ENCODE results near the gene PRKCSH. TPM values are rescaled to one million over a fixed set of nuclear protein-coding genes. Genes with fewer than 3 reads are reported as not detected.

The PRKCSH gene
- total and polyA plus RNA-seq, 2 experiments from 2014 or later = 85.3 to 130 TPM

- 0 out of 2 replicates have a peak overlapping the region, but pooled peaks have one; percentile 68 for H3K4me2 ChIP-seq
- no peak overlapping the region for H3K27ac Mint-ChIP-seq
- peaks cover 9% of the 10 kb centered on the region; the same call in 2 of the 3 replicates for H3K4me1 Mint-ChIP-seq
- peaks cover 11% of the 10 kb centered on the region; the same call in 1 of the 2 replicates for H3K4me1 ChIP-seq (ENCODE audit: insufficient read depth)
- TF ChIP-seq ZNF462 (CRISPR knock-in tag; IDR thresholded peaks at IDR 0.05) = no peak
- no peak for TF ChIP-seq POLR2AphosphoS5 (IDR thresholded peaks at IDR 0.05; ENCODE audit: low read depth)
- no peak for TF ChIP-seq STAT1 (IDR thresholded peaks at IDR 0.05; ENCODE audit: unreplicated experiment)
- no peak for TF ChIP-seq EZH2 (IDR thresholded peaks at IDR 0.05; ENCODE audit: low read depth, unreplicated experiment)
- no peak for TF ChIP-seq ZNF114 (CRISPR knock-in tag; IDR thresholded peaks at IDR 0.05)
- TF ChIP-seq ZNF331 (CRISPR knock-in tag; IDR thresholded peaks at IDR 0.05; ENCODE audit: low read depth) = no peak
- TF ChIP-seq EZH2phosphoT487 (IDR thresholded peaks at IDR 0.05; ENCODE audit: unreplicated experiment) = no peak
- TF ChIP-seq REST (IDR thresholded peaks at IDR 0.05; ENCODE audit: unreplicated experiment) = no peak
- no peak for TF ChIP-seq NANOG (IDR thresholded peaks at IDR 0.05; ENCODE audit: borderline replicate concordance)
- TF ChIP-seq ETS1 (IDR thresholded peaks at IDR 0.05) = no peak
- TF ChIP-seq CREB1 (CRISPR knock-in tag; IDR thresholded peaks at IDR 0.05; ENCODE audit: low read depth) = no peak
- no peak for TF ChIP-seq CTCF (conservative IDR thresholded peaks at IDR 0.05; ENCODE audit: low read depth in 2 of 2)
- TF ChIP-seq JUNB (IDR thresholded peaks at IDR 0.05; ENCODE audit: unreplicated experiment) = no peak
- H4K20me1 ChIP-seq (replicated peaks; ENCODE audit: insufficient read depth) = no peaks in the 10 kb centered on the region
- H3F3A ChIP-seq (replicated peaks; ENCODE audit: low read depth) = 0 out of 2 replicates have a peak, but pooled peaks cover 5% of the 10 kb centered on the region
- H3K79me2 ChIP-seq (replicated peaks; ENCODE audit: insufficient read depth) = no peaks in the 10 kb centered on the region
- no peaks in the 10 kb centered on the region for H3K9me2 ChIP-seq (ENCODE audit: insufficient read depth)
- no peaks in the 10 kb centered on the region for H3K36me3 ChIP-seq (ENCODE audit: insufficient read depth)
- H3K4me3 ChIP-seq = no peak overlapping the region
- no peak overlapping the region for H3K27ac ChIP-seq (ENCODE audit: low read depth)
- H3K27me3 Mint-ChIP-seq (ENCODE audit: insufficient read depth, low read depth, poor library complexity) = peaks cover 5% of the 10 kb centered on the region
- no peak for ATAC-seq
- H3K9me3 Mint-ChIP-seq = no peaks in the 10 kb centered on the region
- H3K4me3 Mint-ChIP-seq = no peak overlapping the region
- no peaks in the 10 kb centered on the region for H3K27me3 ChIP-seq (ENCODE audit: insufficient read depth)
- H3K36me3 Mint-ChIP-seq (ENCODE audit: low read depth) = no peaks in the 10 kb centered on the region
- no peak overlapping the region for H2AFZ ChIP-seq
- no peak for DNase-seq (ENCODE audit: low spot score)
Observed at GRCh38 chr19:11464333-11465265, 29.2 kb downstream of the PRKCSH start.

Data from GM23338 (cell line).